Measurements from ENCODE around the gene APOL2.

Gene APOL2

DNA sequence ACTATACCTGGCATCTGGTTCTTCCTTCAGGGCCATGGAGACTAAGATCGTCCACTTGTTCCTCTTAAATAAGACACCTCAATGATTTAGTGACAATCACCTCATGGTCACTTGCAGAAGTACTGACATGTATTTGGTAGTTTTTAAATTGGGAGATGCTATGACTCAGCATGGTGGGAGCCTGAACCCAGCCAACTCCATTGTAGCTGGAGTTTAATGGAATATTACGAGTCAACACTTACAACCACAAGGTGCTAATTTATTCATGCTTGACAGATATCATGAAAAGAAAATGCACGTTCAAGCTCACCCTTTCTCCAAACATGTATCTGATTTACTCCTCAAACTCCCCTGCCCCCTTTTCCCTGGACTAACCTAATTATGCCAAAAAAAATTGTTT is 62.2 kb downstream of the APOL2 start:
- no peaks in the 10 kb centered on the region for H3K9me3 ChIP-seq (ENCODE audit: control insufficient read depth, insufficient read depth, low read length)
- H3K9ac ChIP-seq (ENCODE audit: low read depth, low read length), result no peak overlapping the region
- H3K4me1 ChIP-seq (ENCODE audit: insufficient read depth, low read length), result no peaks in the 10 kb centered on the region
- no peaks in the 10 kb centered on the region for H3K36me3 ChIP-seq (ENCODE audit: insufficient read depth, low read length)

All from ES-I3 (cell line).